CD4-positive, alpha-beta T cell (primary cell): ENCODE results near the gene PPP1R3D. TPM values are rescaled to one million over a fixed set of nuclear protein-coding genes. Genes with fewer than 3 reads are reported as not detected.
A peak's percentile ranks its signal among the peaks of the same experiment; 100 is the strongest.

ENCODE experiments used
- ATAC-seq: fragments of 200-7000 bp; cut with Tn5 transposase; one replicate; pipeline ENCODE4 v1.10.0; 2022; ENCODE audit warnings: mild to moderate bottlenecking; ENCODE audit not compliant: poor library complexity
- CTCF ChIA-PET: fragments of 350-600 bp; sonication (Branson Sonifier 250); formaldehyde crosslinking; loops from one replicate; lab custom pipeline; 2021; ENCODE audit warnings: antibody characterized with exemption, inconsistent platforms; lab: Charles Lee
- POLR2A ChIA-PET: fragments of 350-600 bp; sonication (Branson Sonifier 250); formaldehyde crosslinking; loops from one replicate; lab custom pipeline; 2021; ENCODE audit warnings: antibody characterized with exemption, inconsistent platforms; lab: Charles Lee
- DNase-seq, 14 experiments: peaks; one replicate each; pipeline ENCODE4 v3.0.0-alpha.2; 2013 to 2020; ENCODE audit warnings: mixed read lengths in 2 of 14
- H3K27ac ChIP-seq, 2 donors: one replicate each; pipeline versions ENCODE4 v1.5.1 to v1.7.0; 2013; ENCODE audit warnings: low read length in 2 of 2, low read depth in 1 of 2, mild to moderate bottlenecking in 1 of 2
- H3K27me3 ChIP-seq, 2 experiments: 1 replicate in 1 of 2; 2 replicates in 1 of 2; pipeline versions ENCODE4 v1.6.1 to v1.7.0; 2013; ENCODE audit warnings: low read length in 2 of 2, control low read depth in 1 of 2, mild to moderate bottlenecking in 1 of 2, moderate library complexity in 1 of 2; ENCODE audit not compliant: insufficient read depth in 2 of 2, control insufficient read depth in 1 of 2
- H3K36me3 ChIP-seq: one replicate; pipeline ENCODE4 v1.6.1; 2013; ENCODE audit warnings: low read length, control low read depth; ENCODE audit not compliant: insufficient read depth
- H3K4me1 ChIP-seq: one replicate; pipeline ENCODE4 v1.6.1; 2013; ENCODE audit warnings: low read length, control low read depth; ENCODE audit not compliant: insufficient read depth
- H3K4me3 ChIP-seq: one replicate; pipeline ENCODE4 v1.5.1; 2013; ENCODE audit warnings: mild to moderate bottlenecking, low read length, moderate library complexity
- H3K9me3 ChIP-seq, 2 experiments: 1 replicate in 1 of 2; 2 replicates in 1 of 2; pipeline versions ENCODE4 v1.6.1 to v1.7.0; 2013; ENCODE audit warnings: low read length in 2 of 2, mild to moderate bottlenecking in 2 of 2, control low read depth in 1 of 2, moderate library complexity in 1 of 2; ENCODE audit not compliant: control insufficient read depth in 1 of 2, insufficient read depth in 1 of 2
- H3K27ac Mint-ChIP-seq: one replicate; pipeline ENCODE4 v1.8.0; 2020; ENCODE audit warnings: mixed read lengths
- H3K27me3 Mint-ChIP-seq: one replicate; pipeline ENCODE4 v1.8.0; 2021; ENCODE audit warnings: mixed read lengths
- H3K36me3 Mint-ChIP-seq: one replicate; pipeline ENCODE4 v1.8.0; 2021; ENCODE audit warnings: low read depth, mixed read lengths
- H3K4me1 Mint-ChIP-seq: one replicate; pipeline ENCODE4 v1.8.0; 2021; ENCODE audit warnings: low read depth, mixed read lengths
- H3K4me3 Mint-ChIP-seq: one replicate; pipeline ENCODE4 v1.8.0; 2020; ENCODE audit warnings: mild to moderate bottlenecking, mixed read lengths
- H3K9me3 Mint-ChIP-seq: one replicate; pipeline ENCODE4 v1.8.0; 2020; ENCODE audit warnings: mixed read lengths
- intact Hi-C, 2 experiments: fragments of 100-400 bp; cut with DNase I in 1 of 2; cut with micrococcal nuclease in 1 of 2; formaldehyde crosslinking; loops; one replicate each; pipeline versions ENCODE4 v1.15.1 to v1.9.0; 2023 to 2025; cut with DNase I, micrococcal nuclease
- total RNA-seq, 174 experiments: library from RNA in 2 of 174; stranded (reverse) in 2 of 174; gene quantifications; one replicate each; pipeline ENCODE4 v1.2.3 and lab custom pipeline; 2021 to 2026
- TF ChIP-seq, protein P1 (sequence below): fragments of 200-600 bp; IDR thresholded peaks from one replicate; pipeline ENCODE4 v1.8.0; 2022; ENCODE audit warnings: antibody characterized with exemption, mild to moderate bottlenecking

PPP1R3D gene
- total RNA-seq, 2 experiments from 2014 or later, result 5.1 to 5.4 TPM

DNA sequence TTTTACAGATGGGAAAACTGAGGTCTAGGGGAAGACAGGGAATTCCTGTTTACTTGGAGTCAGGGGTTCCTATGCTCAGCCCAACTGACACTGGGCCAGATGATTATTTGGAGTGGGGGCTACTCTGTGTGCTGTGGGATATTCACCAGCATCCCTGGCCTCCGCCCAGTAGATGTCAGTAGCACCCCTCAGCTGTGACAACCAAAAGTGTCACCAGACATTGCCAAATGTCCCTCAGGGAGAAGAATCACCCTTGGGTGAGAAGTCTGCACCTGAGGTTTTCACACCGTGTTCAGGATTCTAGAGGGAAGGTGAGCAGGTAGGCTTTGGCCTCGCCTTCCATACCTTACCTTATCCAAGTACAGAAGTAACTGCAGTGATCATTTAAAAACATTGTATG, 45.8 kb upstream of the PPP1R3D start:
- Mint-ChIP-seq H3K9me3 (no peaks in the 10 kb centered on the region), H3K4me1 (no peaks in the 10 kb centered on the region), H3K27ac (no peak overlapping the region), H3K4me3 (no peak overlapping the region), H3K27me3 (no peaks in the 10 kb centered on the region), H3K36me3 (peaks cover 5% of the 10 kb centered on the region)
- ChIA-PET POLR2A (interaction anchor here (0.7 kb wide), 1 partner anchor 34 kb away, joined by 3 read pairs; no protein-coding TSS in a partner anchor), CTCF (no interaction called here)
- H3K27ac ChIP-seq, result no peak overlapping the region
- intact Hi-C loops, result no loop called here
- TF ChIP-seq, protein P1, sequence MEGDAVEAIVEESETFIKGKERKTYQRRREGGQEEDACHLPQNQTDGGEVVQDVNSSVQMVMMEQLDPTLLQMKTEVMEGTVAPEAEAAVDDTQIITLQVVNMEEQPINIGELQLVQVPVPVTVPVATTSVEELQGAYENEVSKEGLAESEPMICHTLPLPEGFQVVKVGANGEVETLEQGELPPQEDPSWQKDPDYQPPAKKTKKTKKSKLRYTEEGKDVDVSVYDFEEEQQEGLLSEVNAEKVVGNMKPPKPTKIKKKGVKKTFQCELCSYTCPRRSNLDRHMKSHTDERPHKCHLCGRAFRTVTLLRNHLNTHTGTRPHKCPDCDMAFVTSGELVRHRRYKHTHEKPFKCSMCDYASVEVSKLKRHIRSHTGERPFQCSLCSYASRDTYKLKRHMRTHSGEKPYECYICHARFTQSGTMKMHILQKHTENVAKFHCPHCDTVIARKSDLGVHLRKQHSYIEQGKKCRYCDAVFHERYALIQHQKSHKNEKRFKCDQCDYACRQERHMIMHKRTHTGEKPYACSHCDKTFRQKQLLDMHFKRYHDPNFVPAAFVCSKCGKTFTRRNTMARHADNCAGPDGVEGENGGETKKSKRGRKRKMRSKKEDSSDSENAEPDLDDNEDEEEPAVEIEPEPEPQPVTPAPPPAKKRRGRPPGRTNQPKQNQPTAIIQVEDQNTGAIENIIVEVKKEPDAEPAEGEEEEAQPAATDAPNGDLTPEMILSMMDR, result no peak
- no peaks in the 10 kb centered on the region for H3K4me1 ChIP-seq
- no peak overlapping the region for H3K4me3 ChIP-seq
- peak in 1 of 14 experiments; percentile 8 for DNase-seq
- no peak for ATAC-seq
- H3K27me3 ChIP-seq, result no peaks in the 10 kb centered on the region
- H3K36me3 ChIP-seq, result no peaks in the 10 kb centered on the region
- no peaks in the 10 kb centered on the region for H3K9me3 ChIP-seq

DNA sequence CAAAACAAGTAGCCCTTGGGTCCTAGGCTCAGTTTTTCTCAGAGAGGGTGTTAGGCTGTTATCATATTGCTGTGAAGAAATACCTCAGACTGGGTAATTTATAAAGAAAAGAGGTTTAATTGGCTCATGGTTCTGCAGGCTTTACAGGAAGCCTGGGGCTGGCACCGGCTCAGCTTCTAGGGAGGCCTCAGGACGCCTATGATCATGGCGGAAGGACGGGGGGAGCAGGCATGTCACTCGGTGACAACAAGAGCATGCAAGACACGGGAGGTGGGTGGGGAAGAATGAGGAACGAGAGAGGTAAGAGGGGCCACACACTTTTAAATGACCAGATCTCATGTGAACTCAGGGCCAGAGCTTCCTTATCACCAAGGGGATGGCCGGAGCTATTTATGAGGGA, 45.1 kb upstream of the PPP1R3D start:
- no peak overlapping the region for H3K4me3 Mint-ChIP-seq
- H3K4me3 ChIP-seq, result no peak overlapping the region
- no peak overlapping the region for H3K27ac Mint-ChIP-seq
- TF ChIP-seq, protein P1, result no peak
- no peaks in the 10 kb centered on the region for H3K27me3 ChIP-seq
- H3K27ac ChIP-seq, result no peak overlapping the region
- H3K9me3 Mint-ChIP-seq, result no peaks in the 10 kb centered on the region
- H3K27me3 Mint-ChIP-seq, result no peaks in the 10 kb centered on the region
- ATAC-seq (no peak), DNase-seq (no peak)
- H3K9me3 ChIP-seq, result no peaks in the 10 kb centered on the region
- peaks cover 5% of the 10 kb centered on the region for H3K36me3 Mint-ChIP-seq
- ChIA-PET POLR2A (no interaction called here), CTCF (no interaction called here)
- intact Hi-C loops, result no loop called here
- H3K4me1 ChIP-seq, result no peaks in the 10 kb centered on the region
- H3K36me3 ChIP-seq, result no peaks in the 10 kb centered on the region
- no peaks in the 10 kb centered on the region for H3K4me1 Mint-ChIP-seq

DNA sequence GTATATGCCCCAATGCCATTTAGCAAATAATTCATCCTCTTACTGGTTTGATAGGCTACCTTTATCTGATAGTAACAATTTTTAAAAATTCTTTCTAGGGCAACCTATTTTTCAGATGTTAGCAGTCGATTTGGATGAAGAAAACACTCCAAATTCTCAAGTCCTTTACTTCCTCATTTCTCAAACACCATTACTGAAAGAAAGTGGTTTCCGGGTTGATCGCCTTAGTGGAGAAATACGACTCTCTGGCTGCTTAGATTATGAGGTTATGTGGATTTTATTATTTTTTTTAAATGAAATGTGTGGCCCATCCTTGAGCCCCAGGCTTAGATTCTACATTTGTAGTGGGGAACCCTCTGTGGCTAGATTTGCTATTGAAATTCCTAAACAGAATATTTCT, 44.4 kb upstream of the PPP1R3D start:
- no peak for DNase-seq
- Histone ChIP-seq H3K36me3 (no peaks in the 10 kb centered on the region), H3K27ac (no peak overlapping the region), H3K4me1 (no peaks in the 10 kb centered on the region), H3K9me3 (no peaks in the 10 kb centered on the region), H3K4me3 (no peak overlapping the region), H3K27me3 (no peaks in the 10 kb centered on the region)
- H3K9me3 Mint-ChIP-seq, result no peaks in the 10 kb centered on the region
- CTCF ChIA-PET, result no interaction called here
- H3K27me3 Mint-ChIP-seq, result no peaks in the 10 kb centered on the region
- POLR2A ChIA-PET, result no interaction called here
- ATAC-seq, result no peak
- H3K36me3 Mint-ChIP-seq, result peaks cover 5% of the 10 kb centered on the region
- TF ChIP-seq, protein P1, result no peak
- H3K4me1 Mint-ChIP-seq, result no peaks in the 10 kb centered on the region
- no peak overlapping the region for H3K4me3 Mint-ChIP-seq
- intact Hi-C loops, result no loop called here
- H3K27ac Mint-ChIP-seq, result no peak overlapping the region
